Measurements from ENCODE around the gene TRIM14.

Gene TRIM14

GRCh38 chr9:98097836-98098235 is 21.2 kb downstream of the TRIM14 start:
- Histone ChIP-seq H3K9me2 (replicated peaks; ENCODE audit: insufficient read depth, low read length) (no peaks in the 10 kb centered on the region), H3K79me2 (ENCODE audit: insufficient read depth, low read length) (no peaks in the 10 kb centered on the region), H4K20me1 (ENCODE audit: low read depth, low read length) (no peaks in the 10 kb centered on the region), H3K27ac (ENCODE audit: low read depth, low read length) (peak overlapping the region; percentile 85), H2AFZ (ENCODE audit: low read depth, low read length, severe bottlenecking) (no peak overlapping the region), H3K27me3 (ENCODE audit: low read length) (no peaks in the 10 kb centered on the region), H3F3A (ENCODE audit: insufficient read depth) (peaks cover 38% of the 10 kb centered on the region), H3K4me2 (ENCODE audit: low read depth, low read length, poor library complexity, severe bottlenecking) (peak overlapping the region; percentile 40), H3K9me3 (ENCODE audit: insufficient read depth, low read length) (no peaks in the 10 kb centered on the region), H3K36me3 (ENCODE audit: low read length) (no peaks in the 10 kb centered on the region), H3K9ac (ENCODE audit: low read length) (0 out of 2 replicates have a peak overlapping the region, but pooled peaks have one; percentile 12), H3K4me3 (ENCODE audit: insufficient read depth, low read length, poor library complexity, severe bottlenecking) (no peak overlapping the region)
- no peak for TF ChIP-seq CTCF (IDR thresholded peaks at IDR 0.05; ENCODE audit: insufficient read depth, low read length, poor library complexity, severe bottlenecking)
- TF ChIP-seq EZH2phosphoT487 (conservative IDR thresholded peaks at IDR 0.05; ENCODE audit: low read length): no peak

GRCh38 chr9:98096091-98096490 is 22.9 kb downstream of the TRIM14 start:
- no peak for TF ChIP-seq CTCF (IDR thresholded peaks at IDR 0.05; ENCODE audit: insufficient read depth, low read length, poor library complexity, severe bottlenecking)
- TF ChIP-seq EZH2phosphoT487 (conservative IDR thresholded peaks at IDR 0.05; ENCODE audit: low read length): no peak

GRCh38 chr9:98095401-98095800 is 23.6 kb downstream of the TRIM14 start:
- no peaks in the 10 kb centered on the region for H3K27me3 ChIP-seq (ENCODE audit: low read length)
- H4K20me1 ChIP-seq (ENCODE audit: low read depth, low read length): no peaks in the 10 kb centered on the region
- H3K4me2 ChIP-seq (ENCODE audit: low read depth, low read length, poor library complexity, severe bottlenecking): no peak overlapping the region
- no peaks in the 10 kb centered on the region for H3K9me3 ChIP-seq (ENCODE audit: insufficient read depth, low read length)
- no peak overlapping the region for H3K9ac ChIP-seq (ENCODE audit: low read length)
- no peak overlapping the region for H3K27ac ChIP-seq (ENCODE audit: low read depth, low read length)
- peaks cover 20% of the 10 kb centered on the region; the same call in 1 of the 2 replicates for H3F3A ChIP-seq (ENCODE audit: insufficient read depth)
- no peaks in the 10 kb centered on the region for H3K36me3 ChIP-seq (ENCODE audit: low read length)
- no peak overlapping the region for H3K4me3 ChIP-seq (ENCODE audit: insufficient read depth, low read length, poor library complexity, severe bottlenecking)
- H3K79me2 ChIP-seq (ENCODE audit: insufficient read depth, low read length): no peaks in the 10 kb centered on the region
- TF ChIP-seq EZH2phosphoT487 (conservative IDR thresholded peaks at IDR 0.05; ENCODE audit: low read length): no peak
- no peak for TF ChIP-seq CTCF (IDR thresholded peaks at IDR 0.05; ENCODE audit: insufficient read depth, low read length, poor library complexity, severe bottlenecking)
- H2AFZ ChIP-seq (ENCODE audit: low read depth, low read length, severe bottlenecking): no peak overlapping the region
- H3K9me2 ChIP-seq (replicated peaks; ENCODE audit: insufficient read depth, low read length): no peaks in the 10 kb centered on the region

More at GRCh38 chr9:98096091-98096490, 22.9 kb downstream of the TRIM14 start:
- Histone ChIP-seq H3K27ac (ENCODE audit: low read depth, low read length) (no peak overlapping the region), H3K36me3 (ENCODE audit: low read length) (no peaks in the 10 kb centered on the region), H3K4me3 (ENCODE audit: insufficient read depth, low read length, poor library complexity, severe bottlenecking) (no peak overlapping the region), H3K4me2 (ENCODE audit: low read depth, low read length, poor library complexity, severe bottlenecking) (no peak overlapping the region), H2AFZ (ENCODE audit: low read depth, low read length, severe bottlenecking) (no peak overlapping the region), H3K27me3 (ENCODE audit: low read length) (no peaks in the 10 kb centered on the region), H3K9me2 (replicated peaks; ENCODE audit: insufficient read depth, low read length) (no peaks in the 10 kb centered on the region), H3F3A (ENCODE audit: insufficient read depth) (peaks cover 22% of the 10 kb centered on the region), H3K9me3 (ENCODE audit: insufficient read depth, low read length) (no peaks in the 10 kb centered on the region), H3K9ac (ENCODE audit: low read length) (no peak overlapping the region), H3K79me2 (ENCODE audit: insufficient read depth, low read length) (no peaks in the 10 kb centered on the region), H4K20me1 (ENCODE audit: low read depth, low read length) (no peaks in the 10 kb centered on the region)

Data from SU-DHL-6 (cell line).